AG04450 (cell line): ENCODE data around the gene PTPRD. TPM values are rescaled to one million over a fixed set of nuclear protein-coding genes. Genes with fewer than 3 reads are reported as not detected.

Source experiments
- CTCF ChIA-PET: fragments of 300-600, 350-600 bp; formaldehyde crosslinking; extraction: SDS; loops from one replicate; lab custom pipeline; 2022; ENCODE audit warnings: antibody characterized with exemption, inconsistent platforms; lab: Charles Lee
- POLR2A ChIA-PET: fragments of 350-600 bp; formaldehyde crosslinking; extraction: SDS; loops from one replicate; lab custom pipeline; 2021; ENCODE audit warnings: antibody characterized with exemption, inconsistent platforms; lab: Yijun Ruan, JAX
- DNase-seq: peaks from one replicate; pipeline ENCODE4 v3.0.0-alpha.2; 2011; ENCODE audit warnings: low read depth, low spot score
- H3K27ac ChIP-seq: one replicate; pipeline ENCODE4 v1.5.1; 2012; ENCODE audit warnings: low read depth, low read length, control low read depth
- H3K27me3 ChIP-seq: one replicate; pipeline ENCODE4 v1.6.0; 2012; ENCODE audit warnings: low read length; ENCODE audit not compliant: control insufficient read depth, insufficient read depth
- H3K4me3 ChIP-seq: 2 replicates; pipeline ENCODE4 v1.5.1; 2011; ENCODE audit warnings: mild to moderate bottlenecking, low read depth, low read length, control low read depth
- H3K9me3 ChIP-seq: 2 replicates; pipeline ENCODE4 v1.5.1; 2012; ENCODE audit warnings: low read length; ENCODE audit not compliant: control insufficient read depth, insufficient read depth
- CTCF ChIP-seq: IDR thresholded peaks from 2 replicates; pipeline ENCODE4 v1.5.1; 2011; ENCODE audit warnings: low read depth, low read length, control low read depth, inconsistent platforms
- polyA plus RNA-seq: library from polyadenylated mRNA; depleted of rRNA; stranded (reverse); fragments of >200 nt; gene quantifications from 2 replicates; pipeline ENCODE4 v1.2.3, GENCODE V29; 2011

Gene PTPRD
- polyA plus RNA-seq, 1 experiment: 0.19 TPM

- no peaks in the 10 kb centered on the region for H3K27me3 ChIP-seq
- H3K4me3 ChIP-seq: no peak overlapping the region
- TF ChIP-seq CTCF: no peak
- peaks cover 10% of the 10 kb centered on the region; the same call in 1 of the 2 replicates for H3K9me3 ChIP-seq
- DNase-seq: no peak
- POLR2A ChIA-PET: no interaction called here
- CTCF ChIA-PET: no interaction called here
- H3K27ac ChIP-seq: no peak overlapping the region
Measured at GRCh38 chr9:9774471-9774870, 838.3 kb downstream of the PTPRD start.

DNA sequence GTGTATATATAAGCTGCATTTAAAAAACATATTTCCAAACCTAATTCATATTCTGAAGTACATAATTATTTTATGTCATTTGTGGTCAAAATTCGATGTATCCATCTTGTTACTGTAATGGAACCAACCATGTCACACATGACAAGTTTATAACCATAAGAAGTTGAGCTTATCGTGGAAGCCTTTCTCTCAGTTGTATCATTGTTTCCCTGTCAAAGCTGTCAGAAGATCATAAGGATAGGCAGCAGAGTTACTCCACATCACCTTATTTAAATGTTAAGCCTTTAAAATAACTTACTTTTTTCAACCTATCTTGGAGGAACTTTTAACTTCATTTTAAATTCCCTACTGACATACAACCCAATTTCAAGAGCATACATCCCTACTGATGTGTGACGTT is 841.5 kb downstream of the PTPRD start:
- no peak overlapping the region for H3K4me3 ChIP-seq
- no peaks in the 10 kb centered on the region for H3K27me3 ChIP-seq
- H3K9me3 ChIP-seq: no peaks in the 10 kb centered on the region
- TF ChIP-seq CTCF: no peak
- no peak overlapping the region for H3K27ac ChIP-seq
- no peak for DNase-seq
- POLR2A ChIA-PET: no interaction called here
- CTCF ChIA-PET: no interaction called here

- DNase-seq: no peak
- no peaks in the 10 kb centered on the region for H3K27me3 ChIP-seq
- no peaks in the 10 kb centered on the region; the same call in none of the 2 replicates for H3K9me3 ChIP-seq
- no peak overlapping the region for H3K4me3 ChIP-seq
- ChIA-PET CTCF (no interaction called here), POLR2A (no interaction called here)
- no peak overlapping the region for H3K27ac ChIP-seq
- no peak for TF ChIP-seq CTCF
Measured at GRCh38 chr9:9764821-9765220, 848.0 kb downstream of the PTPRD start.

DNA sequence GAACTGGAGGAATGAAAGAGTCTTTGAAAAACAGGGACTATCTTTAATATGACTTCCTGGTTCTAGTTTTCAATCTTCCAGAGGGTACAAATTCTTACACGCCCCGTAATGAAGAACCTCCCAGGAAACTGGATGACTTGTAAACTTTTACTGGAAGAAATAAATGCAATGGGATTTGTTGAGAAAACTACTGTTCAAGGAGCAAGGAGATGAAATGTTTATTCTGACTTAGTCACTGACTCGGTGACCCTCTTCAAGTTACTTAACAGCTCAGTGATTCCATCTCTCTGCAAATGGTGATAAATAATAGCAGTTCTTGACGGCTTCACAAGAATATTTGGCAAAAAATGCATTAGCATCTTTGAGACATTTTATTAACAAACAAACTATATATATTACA is 858.6 kb downstream of the PTPRD start:
- no peak for TF ChIP-seq CTCF
- Histone ChIP-seq H3K4me3 (no peak overlapping the region), H3K9me3 (peaks cover 3% of the 10 kb centered on the region; the same call in 1 of the 2 replicates), H3K27me3 (no peaks in the 10 kb centered on the region), H3K27ac (no peak overlapping the region)
- CTCF ChIA-PET: no interaction called here
- POLR2A ChIA-PET: no interaction called here
- DNase-seq: no peak

DNA sequence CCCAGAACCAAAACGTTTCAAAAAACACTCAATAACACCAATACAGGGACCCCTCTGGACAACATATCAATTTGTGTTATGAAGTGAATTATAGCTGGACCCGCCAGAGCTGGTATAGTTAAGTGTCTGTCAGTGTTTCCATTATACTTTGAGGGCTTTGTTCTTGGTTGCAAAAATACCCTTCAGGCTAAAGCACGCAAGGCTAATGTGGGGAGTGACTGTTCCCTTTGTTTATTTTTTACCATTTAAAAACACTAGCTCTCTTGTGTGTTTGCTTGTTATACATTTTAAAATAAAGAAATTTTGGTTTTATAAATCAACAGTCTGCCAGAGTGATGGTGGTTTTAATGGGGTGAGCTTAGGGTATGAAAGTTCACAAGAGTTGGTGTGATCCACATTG is 859.5 kb downstream of the PTPRD start:
- CTCF ChIA-PET: no interaction called here
- H3K9me3 ChIP-seq: peaks cover 1% of the 10 kb centered on the region; the same call in 1 of the 2 replicates

More for the DNA sequence above, 859.5 kb downstream of the PTPRD start:
- DNase-seq: no peak
- Histone ChIP-seq H3K27ac (no peak overlapping the region), H3K27me3 (no peaks in the 10 kb centered on the region), H3K4me3 (no peak overlapping the region)
- TF ChIP-seq CTCF: no peak
- POLR2A ChIA-PET: no interaction called here
